ENCODE results near the gene CDH23.

GRCh38 chr10:71762324-71762723 is 365.6 kb downstream of the CDH23 start:
- TF ChIP-seq, protein P1, sequence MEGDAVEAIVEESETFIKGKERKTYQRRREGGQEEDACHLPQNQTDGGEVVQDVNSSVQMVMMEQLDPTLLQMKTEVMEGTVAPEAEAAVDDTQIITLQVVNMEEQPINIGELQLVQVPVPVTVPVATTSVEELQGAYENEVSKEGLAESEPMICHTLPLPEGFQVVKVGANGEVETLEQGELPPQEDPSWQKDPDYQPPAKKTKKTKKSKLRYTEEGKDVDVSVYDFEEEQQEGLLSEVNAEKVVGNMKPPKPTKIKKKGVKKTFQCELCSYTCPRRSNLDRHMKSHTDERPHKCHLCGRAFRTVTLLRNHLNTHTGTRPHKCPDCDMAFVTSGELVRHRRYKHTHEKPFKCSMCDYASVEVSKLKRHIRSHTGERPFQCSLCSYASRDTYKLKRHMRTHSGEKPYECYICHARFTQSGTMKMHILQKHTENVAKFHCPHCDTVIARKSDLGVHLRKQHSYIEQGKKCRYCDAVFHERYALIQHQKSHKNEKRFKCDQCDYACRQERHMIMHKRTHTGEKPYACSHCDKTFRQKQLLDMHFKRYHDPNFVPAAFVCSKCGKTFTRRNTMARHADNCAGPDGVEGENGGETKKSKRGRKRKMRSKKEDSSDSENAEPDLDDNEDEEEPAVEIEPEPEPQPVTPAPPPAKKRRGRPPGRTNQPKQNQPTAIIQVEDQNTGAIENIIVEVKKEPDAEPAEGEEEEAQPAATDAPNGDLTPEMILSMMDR (IDR thresholded peaks at IDR 0.05): no peak
- TF ChIP-seq, protein P2, sequence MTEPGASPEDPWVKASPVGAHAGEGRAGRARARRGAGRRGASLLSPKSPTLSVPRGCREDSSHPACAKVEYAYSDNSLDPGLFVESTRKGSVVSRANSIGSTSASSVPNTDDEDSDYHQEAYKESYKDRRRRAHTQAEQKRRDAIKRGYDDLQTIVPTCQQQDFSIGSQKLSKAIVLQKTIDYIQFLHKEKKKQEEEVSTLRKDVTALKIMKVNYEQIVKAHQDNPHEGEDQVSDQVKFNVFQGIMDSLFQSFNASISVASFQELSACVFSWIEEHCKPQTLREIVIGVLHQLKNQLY (CRISPR knock-in tag; IDR thresholded peaks at IDR 0.05): no peak
- no peak for TF ChIP-seq MAX (CRISPR knock-in tag; IDR thresholded peaks at IDR 0.05)
- no peak for TF ChIP-seq JUN (CRISPR knock-in tag; IDR thresholded peaks at IDR 0.05)
- no peak for TF ChIP-seq ESRRA (CRISPR knock-in tag; IDR thresholded peaks at IDR 0.05; ENCODE audit: borderline replicate concordance)
- no peak for TF ChIP-seq NR2C2 (CRISPR knock-in tag; IDR thresholded peaks at IDR 0.05)
- TF ChIP-seq, protein P3, sequence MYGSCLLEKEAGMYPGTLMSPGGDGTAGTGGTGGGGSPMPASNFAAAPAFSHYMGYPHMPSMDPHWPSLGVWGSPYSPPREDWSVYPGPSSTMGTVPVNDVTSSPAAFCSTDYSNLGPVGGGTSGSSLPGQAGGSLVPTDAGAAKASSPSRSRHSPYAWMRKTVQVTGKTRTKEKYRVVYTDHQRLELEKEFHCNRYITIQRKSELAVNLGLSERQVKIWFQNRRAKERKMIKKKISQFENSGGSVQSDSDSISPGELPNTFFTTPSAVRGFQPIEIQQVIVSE (CRISPR knock-in tag; IDR thresholded peaks at IDR 0.05; ENCODE audit: borderline replicate concordance): no peak
- TF ChIP-seq, protein P4, sequence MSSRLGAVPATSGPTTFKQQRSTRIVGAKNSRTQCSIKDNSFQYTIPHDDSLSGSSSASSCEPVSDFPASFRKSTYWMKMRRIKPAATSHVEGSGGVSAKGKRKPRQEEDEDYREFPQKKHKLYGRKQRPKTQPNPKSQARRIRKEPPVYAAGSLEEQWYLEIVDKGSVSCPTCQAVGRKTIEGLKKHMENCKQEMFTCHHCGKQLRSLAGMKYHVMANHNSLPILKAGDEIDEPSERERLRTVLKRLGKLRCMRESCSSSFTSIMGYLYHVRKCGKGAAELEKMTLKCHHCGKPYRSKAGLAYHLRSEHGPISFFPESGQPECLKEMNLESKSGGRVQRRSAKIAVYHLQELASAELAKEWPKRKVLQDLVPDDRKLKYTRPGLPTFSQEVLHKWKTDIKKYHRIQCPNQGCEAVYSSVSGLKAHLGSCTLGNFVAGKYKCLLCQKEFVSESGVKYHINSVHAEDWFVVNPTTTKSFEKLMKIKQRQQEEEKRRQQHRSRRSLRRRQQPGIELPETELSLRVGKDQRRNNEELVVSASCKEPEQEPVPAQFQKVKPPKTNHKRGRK (CRISPR knock-in tag; IDR thresholded peaks at IDR 0.05; ENCODE audit: borderline replicate concordance): no peak
- no peak for TF ChIP-seq ZNF121 (CRISPR knock-in tag; IDR thresholded peaks at IDR 0.05)
- TF ChIP-seq ZNF281 (CRISPR knock-in tag; IDR thresholded peaks at IDR 0.05): no peak

Measured in WTC11 (cell line).